GM12878 (cell line): ENCODE data around the gene ABR. TPM values are rescaled to one million over a fixed set of nuclear protein-coding genes. Genes with fewer than 3 reads are reported as not detected.

Source experiments
- ATAC-seq: fragments of 200-7000 bp; cut with Tn5 transposase; 3 replicates; pipeline ENCODE4 v1.9.1; 2020; ENCODE audit warnings: mild to moderate bottlenecking, moderate library complexity
- BruUV-seq: library from RNA; stranded (reverse); fragments of 400-500 nt; replicated peaks from 2 replicates; lab custom pipeline; 2021; lab: Mats Ljungman, UMichigan
- CTCF ChIA-PET: fragments of 300-600 bp; sonication (Branson Sonifier 250); formaldehyde crosslinking; extraction: SDS; loops from one replicate; lab custom pipeline; 2021; ENCODE audit warnings: inconsistent platforms; lab: Yijun Ruan, JAX
- POLR2A ChIA-PET: fragments of 350-600 bp; formaldehyde crosslinking; extraction: SDS; loops from one replicate; lab custom pipeline; 2021; ENCODE audit warnings: inconsistent platforms; lab: Charles Lee
- RAD21 ChIA-PET: fragments of 300-600 bp; sonication (Branson Sonifier 250); formaldehyde crosslinking; loops from one replicate; lab custom pipeline; 2023; ENCODE audit warnings: antibody characterized with exemption; ENCODE audit not compliant: unreplicated experiment; lab: Charles Lee
- SMC1A ChIA-PET: fragments of 300-600 bp; sonication (Branson Sonifier 250); formaldehyde crosslinking; loops from one replicate; lab custom pipeline; 2023; ENCODE audit not compliant: unreplicated experiment, uncharacterized antibody; lab: Charles Lee
- DNase-seq: peaks from one replicate; pipeline ENCODE4 v3.0.0-alpha.2; 2011; ENCODE audit warnings: low read depth, low spot score
- FAIRE-seq: peaks from 3 replicates; lab custom pipeline; 2011; peaks lifted over from hg19 to GRCh38; lab: Jason Lieb, UNC
- H2AFZ ChIP-seq: 2 replicates; pipeline ENCODE4 v1.6.0; 2011; ENCODE audit warnings: low read depth, low read length, control low read depth; ENCODE audit not compliant: control insufficient read depth
- H3K27ac ChIP-seq: 2 replicates; pipeline ENCODE4 v1.5.1; 2011; ENCODE audit warnings: control low read depth; ENCODE audit not compliant: control insufficient read depth, insufficient read depth
- H3K27me3 ChIP-seq, 2 experiments: replicated peaks in 1 of 2; 2 replicates each; pipeline versions ENCODE4 v1.6.0 to v1.6.1; 2011; ENCODE audit warnings: low read length in 1 of 2; ENCODE audit not compliant: control insufficient read depth in 2 of 2, insufficient read depth in 2 of 2
- H3K36me3 ChIP-seq, 2 experiments: 2 replicates each; pipeline ENCODE4 v1.5.1; 2011; ENCODE audit warnings: low read length in 1 of 2; ENCODE audit not compliant: control insufficient read depth in 2 of 2, insufficient read depth in 2 of 2
- H3K4me1 ChIP-seq: 2 replicates; pipeline ENCODE4 v1.6.1; 2011; ENCODE audit warnings: mild to moderate bottlenecking, low read length, moderate library complexity, mixed read lengths; ENCODE audit not compliant: control insufficient read depth, insufficient read depth
- H3K4me2 ChIP-seq: 2 replicates; pipeline ENCODE4 v1.6.0; 2011; ENCODE audit warnings: control low read depth; ENCODE audit not compliant: control insufficient read depth, insufficient read depth
- H3K4me3 ChIP-seq: fragments of 200-600 bp; sonication (generic); 2 replicates; pipeline ENCODE4 v1.5.1; 2016
- H3K79me2 ChIP-seq: 2 replicates; pipeline ENCODE4 v1.6.0; 2011; ENCODE audit warnings: low read length; ENCODE audit not compliant: control insufficient read depth, insufficient read depth
- H3K9ac ChIP-seq: 2 replicates; pipeline ENCODE4 v1.8.0; 2011; ENCODE audit warnings: low read length, control low read depth, mixed read lengths; ENCODE audit not compliant: control insufficient read depth, insufficient read depth
- H3K9me3 ChIP-seq: replicated peaks from 3 replicates; pipeline ENCODE4 v1.5.1; 2011; ENCODE audit warnings: mild to moderate bottlenecking, low read length; ENCODE audit not compliant: control insufficient read depth, insufficient read depth
- H4K20me1 ChIP-seq: 2 replicates; pipeline ENCODE4 v1.6.0; 2011; ENCODE audit not compliant: control insufficient read depth, insufficient read depth
- CBX5 ChIP-seq: sonication (generic); IDR thresholded peaks from 2 replicates; pipeline ENCODE4 v1.6.1; 2016; ENCODE audit warnings: low read depth, moderate library complexity, mild to moderate bottlenecking, inconsistent platforms
- CREB1 ChIP-seq: IDR thresholded peaks from 2 replicates; pipeline ENCODE4 v1.6.1; 2012; ENCODE audit warnings: low read depth, mild to moderate bottlenecking, inconsistent platforms
- EED ChIP-seq: sonication (generic); IDR thresholded peaks from 2 replicates; pipeline ENCODE4 v1.6.1; 2016; ENCODE audit warnings: antibody characterized with exemption, low read depth
- ELK1 ChIP-seq: IDR thresholded peaks from 2 replicates; pipeline ENCODE4 v1.6.1; 2012; ENCODE audit warnings: low read depth, low read length, improper control_type of control experiment
- FOXK2 ChIP-seq: fragments of 450-650 bp; IDR thresholded peaks from 2 replicates; pipeline ENCODE4 v1.6.1; 2017; ENCODE audit warnings: mild to moderate bottlenecking, moderate library complexity
- HSF1 ChIP-seq: fragments of 150-350 bp; IDR thresholded peaks from 2 replicates; pipeline ENCODE4 v1.6.1; 2014; ENCODE audit warnings: mild to moderate bottlenecking, low read depth, low read length
- KLF5 ChIP-seq: fragments of 450-650 bp; IDR thresholded peaks from 2 replicates; pipeline ENCODE4 v1.6.1; 2014; ENCODE audit warnings: mild to moderate bottlenecking; ENCODE audit not compliant: partially characterized antibody
- MEF2B ChIP-seq: fragments of 450-650 bp; IDR thresholded peaks from 2 replicates; pipeline ENCODE4 v1.6.1; 2018; ENCODE audit warnings: mild to moderate bottlenecking, moderate library complexity; ENCODE audit not compliant: partially characterized antibody, poor library complexity, severe bottlenecking
- MYB ChIP-seq: fragments of 150-350 bp; IDR thresholded peaks from 2 replicates; pipeline ENCODE4 v1.6.1; 2014; ENCODE audit warnings: mild to moderate bottlenecking, low read depth, low read length, borderline replicate concordance
- NR2C1 ChIP-seq: fragments of 450-650 bp; IDR thresholded peaks from 2 replicates; pipeline ENCODE4 v1.6.1; 2017; ENCODE audit warnings: antibody characterized with exemption, mild to moderate bottlenecking, moderate library complexity
- TAF1 ChIP-seq: IDR thresholded peaks from 2 replicates; pipeline ENCODE4 v1.6.1; 2011; ENCODE audit warnings: mild to moderate bottlenecking, low read depth, low read length, borderline replicate concordance
- TBL1XR1 ChIP-seq: IDR thresholded peaks from 2 replicates; pipeline ENCODE4 v1.6.1; 2012; ENCODE audit warnings: low read depth, low read length, improper control_type of control experiment
- WGBS: methylation state at CpG from one replicate; pipeline ENCODE4 v1.1.6; 2016; ENCODE audit warnings: low lambda C conversion rate; ENCODE audit not compliant: insufficient replicate concordance, insufficient coverage; ENCODE audit errors: missing lambda C conversion rate; 5-methylcytosine and 5-hydroxymethylcytosine counted together
- in situ Hi-C: fragments of 300-500 bp; cut with MboI; formaldehyde crosslinking; loops from 9 replicates; pipeline ENCODE4 v1.14.3; 2018; ENCODE audit warnings: mixed read lengths
- intact Hi-C: fragments of 100-400 bp; cut with micrococcal nuclease; formaldehyde crosslinking; loops from one replicate; pipeline ENCODE4 v1.14.2; 2022; ENCODE audit not compliant: unreplicated experiment
- polyA plus RNA-seq, 11 experiments: library from polyadenylated mRNA; depleted of rRNA in 4 of 11; unstranded in 6 of 11; stranded (reverse) in 5 of 11; fragments of >200 nt; fragmentation: Nextera tagmentation in 4 of 11; fragmentation: Illumina TruSeq in 1 of 11; extraction: Ambion mirVana in 4 of 11; extraction: Trizol in 1 of 11; gene quantifications; 1 replicate in 1 of 11; 2 replicates in 10 of 11; pipeline versions ENCODE4 v1.2.1 to v1.2.3, GENCODE V29; 2011 to 2016; ENCODE audit warnings: inconsistent platforms in 2 of 11, missing spikeins in 2 of 11, low read depth in 1 of 11
- total RNA-seq, 4 experiments: library from RNA; depleted of rRNA in 3 of 4; stranded (reverse); fragments of >200 nt in 3 of 4; fragmentation: Illumina TruSeq in 1 of 4; extraction: Trizol in 1 of 4; gene quantifications; 2 replicates each; pipeline versions ENCODE4 v1.2.1 to v1.2.3, GENCODE V29; 2013 to 2021
- TF ChIP-seq, protein P1 (sequence below): fragments of 450-650 bp; IDR thresholded peaks from 2 replicates; pipeline ENCODE4 v1.6.1; 2014; ENCODE audit warnings: mild to moderate bottlenecking
- TF ChIP-seq, protein P2 (sequence below): IDR thresholded peaks from 2 replicates; pipeline ENCODE4 v1.6.1; 2012; ENCODE audit warnings: low read depth, low read length, improper control_type of control experiment

The ABR gene
- total and polyA plus RNA-seq, 10 of the 15 experiments (the other 5 are each of a cell fraction or from before 2014, with no cell fraction given): 1.4 to 112 (median 30.0) TPM

DNA sequence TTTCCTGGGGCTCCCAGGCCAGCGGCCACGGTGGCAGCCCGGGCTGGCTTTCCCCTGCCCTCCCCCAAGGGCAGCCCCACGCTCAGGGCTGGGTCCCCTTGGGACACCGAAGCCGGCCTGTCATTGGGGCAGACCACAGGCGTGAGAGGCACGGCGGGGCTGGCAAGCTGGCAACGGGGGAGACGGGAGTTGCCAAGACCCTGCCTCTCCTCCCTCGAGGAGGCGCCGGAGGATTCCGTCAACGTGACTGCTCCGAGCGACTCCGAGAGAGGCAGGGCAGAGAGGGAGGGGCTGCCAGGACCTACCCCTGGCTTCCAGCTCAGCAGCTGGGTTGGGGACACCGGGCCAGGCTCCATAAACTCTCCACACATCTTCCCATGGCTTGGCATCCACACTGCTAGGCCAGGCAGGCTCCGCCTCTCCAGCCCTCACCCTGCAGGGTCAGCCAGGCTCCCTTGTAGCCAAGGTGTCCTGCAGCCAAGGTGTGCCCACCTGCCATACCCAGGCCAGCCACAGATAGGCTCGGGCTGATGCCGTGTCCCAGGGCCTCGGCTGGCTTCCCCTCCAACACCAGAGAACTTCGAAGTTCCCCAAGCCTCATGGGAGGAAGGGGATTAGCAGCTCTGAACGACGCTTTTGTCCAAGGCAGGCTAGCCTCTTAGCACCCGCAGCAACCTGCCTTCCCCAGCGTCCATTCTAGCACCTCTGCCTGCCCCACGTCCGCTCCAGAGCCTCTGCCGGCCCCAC, 157.3 kb downstream of the ABR start:
- no peaks in the 10 kb centered on the region for H3K27me3 ChIP-seq
- ChIA-PET CTCF (no interaction called here), RAD21 (no interaction called here), POLR2A (no interaction called here), SMC1A (no interaction called here)
- BruUV-seq: no TSS peak
- H4K20me1 ChIP-seq: no peaks in the 10 kb centered on the region
- no peak overlapping the region for H3K4me3 ChIP-seq
- intact Hi-C loops: no loop called here
- no peak overlapping the region for H3K27ac ChIP-seq
- peaks cover 0 to 5% of the 10 kb centered on the region in 2 experiments; a peak in 3 of 4 replicates for H3K36me3 ChIP-seq
- in situ Hi-C loops: no loop called here
- no peak overlapping the region for H2AFZ ChIP-seq
- H3K9ac ChIP-seq: no peak overlapping the region
- ATAC-seq (no peak), DNase-seq (no peak), FAIRE-seq (no peak)
- no peak overlapping the region for H3K4me2 ChIP-seq
- H3K4me1 ChIP-seq: no peaks in the 10 kb centered on the region
- TF ChIP-seq TBL1XR1: no peak
- TF ChIP-seq EED: no peak
- TF ChIP-seq FOXK2: no peak
- TF ChIP-seq KLF5: no peak
- no peak for TF ChIP-seq MEF2B
- TF ChIP-seq CBX5: no peak
- TF ChIP-seq HSF1: no peak
- TF ChIP-seq NR2C1: no peak
- TF ChIP-seq, protein P1, sequence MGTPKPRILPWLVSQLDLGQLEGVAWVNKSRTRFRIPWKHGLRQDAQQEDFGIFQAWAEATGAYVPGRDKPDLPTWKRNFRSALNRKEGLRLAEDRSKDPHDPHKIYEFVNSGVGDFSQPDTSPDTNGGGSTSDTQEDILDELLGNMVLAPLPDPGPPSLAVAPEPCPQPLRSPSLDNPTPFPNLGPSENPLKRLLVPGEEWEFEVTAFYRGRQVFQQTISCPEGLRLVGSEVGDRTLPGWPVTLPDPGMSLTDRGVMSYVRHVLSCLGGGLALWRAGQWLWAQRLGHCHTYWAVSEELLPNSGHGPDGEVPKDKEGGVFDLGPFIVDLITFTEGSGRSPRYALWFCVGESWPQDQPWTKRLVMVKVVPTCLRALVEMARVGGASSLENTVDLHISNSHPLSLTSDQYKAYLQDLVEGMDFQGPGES: no peak
- no peak for TF ChIP-seq MYB
- TF ChIP-seq CREB1: no peak
- no peak for TF ChIP-seq TAF1
- TF ChIP-seq ELK1: no peak
- TF ChIP-seq, protein P2, sequence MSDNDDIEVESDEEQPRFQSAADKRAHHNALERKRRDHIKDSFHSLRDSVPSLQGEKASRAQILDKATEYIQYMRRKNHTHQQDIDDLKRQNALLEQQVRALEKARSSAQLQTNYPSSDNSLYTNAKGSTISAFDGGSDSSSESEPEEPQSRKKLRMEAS: no peak
- WGBS: 86% methylated on average over 31 of the region's 32 CpGs
- H3K9me3 ChIP-seq: no peaks in the 10 kb centered on the region
- H3K79me2 ChIP-seq: no peaks in the 10 kb centered on the region
